HG03575 (cell line): Measurements from ENCODE around the gene CARMIL1.
"Not testable (repeated sequence)": the region's sequence is repeated elsewhere in the genome, so short reads cannot be mapped to it uniquely, and the experiment has no call there.

ENCODE experiments used
- ATAC-seq: cut with Tn5 transposase; IDR thresholded peaks from one replicate; pipeline ENCODE4 v1.9.1; 2021; ENCODE audit not compliant: unreplicated experiment, insufficient number of reproducible peaks, low FRiP score; ENCODE audit errors: extremely low read depth

The CARMIL1 gene

DNA sequence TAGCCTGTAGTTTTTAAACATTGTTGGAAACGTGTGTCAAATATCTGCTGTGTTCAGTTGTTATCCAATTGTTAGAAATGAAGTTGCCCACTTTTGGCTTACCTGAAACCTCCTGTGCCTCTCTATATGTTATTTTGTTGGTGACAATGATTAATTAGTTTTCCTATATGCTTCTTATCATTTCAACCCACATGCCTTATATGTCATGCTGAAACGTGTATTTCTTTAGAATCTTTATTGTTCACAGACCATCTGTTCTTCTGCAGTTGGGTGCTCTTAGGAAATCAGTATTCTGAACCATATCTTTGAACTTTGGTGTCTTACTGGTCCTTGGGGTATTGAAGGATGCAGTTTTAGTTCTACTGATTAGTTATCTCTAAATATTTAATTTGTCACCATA, 281.7 kb downstream of the CARMIL1 start:
- ATAC-seq = no peak

DNA sequence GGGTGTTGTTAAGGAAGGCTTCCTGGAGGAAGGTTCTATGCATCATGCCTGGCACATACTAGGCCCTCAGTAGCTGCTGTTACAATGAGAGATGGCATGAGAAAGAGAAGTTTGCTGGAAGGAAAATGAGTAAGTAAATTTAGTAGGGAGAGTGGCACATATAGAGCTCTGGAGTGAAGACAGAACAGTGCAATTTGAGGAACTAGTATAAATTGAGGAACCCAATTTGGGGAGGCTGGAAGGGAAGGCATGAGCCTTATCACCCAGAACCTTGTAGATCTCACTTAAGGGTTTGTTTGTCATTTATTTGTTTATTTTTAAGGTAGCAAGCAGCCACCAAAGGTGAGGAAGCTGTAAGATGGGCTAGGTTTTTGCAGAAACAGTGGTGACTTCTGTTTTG, 285.8 kb downstream of the CARMIL1 start:
- ATAC-seq = no peak

DNA sequence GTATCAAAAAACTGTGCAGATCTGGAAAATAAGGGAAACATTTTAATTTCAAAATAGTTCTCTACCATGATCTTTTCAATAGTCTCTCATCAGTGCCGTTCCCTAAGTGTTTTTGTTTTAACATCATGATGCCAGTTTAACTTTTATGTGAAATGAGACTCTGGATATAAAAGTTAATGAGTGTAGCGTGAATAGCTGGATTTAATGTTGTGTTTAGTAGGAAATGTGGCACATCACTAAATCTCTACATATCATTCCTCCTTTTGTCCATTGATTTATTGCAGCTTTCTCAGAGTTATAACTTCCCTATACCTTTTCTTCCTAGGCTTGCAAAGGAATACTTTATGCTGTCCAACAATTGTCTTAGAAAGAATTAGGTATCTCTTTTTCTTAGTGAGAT, 291.4 kb downstream of the CARMIL1 start:
- ATAC-seq = no peak

DNA sequence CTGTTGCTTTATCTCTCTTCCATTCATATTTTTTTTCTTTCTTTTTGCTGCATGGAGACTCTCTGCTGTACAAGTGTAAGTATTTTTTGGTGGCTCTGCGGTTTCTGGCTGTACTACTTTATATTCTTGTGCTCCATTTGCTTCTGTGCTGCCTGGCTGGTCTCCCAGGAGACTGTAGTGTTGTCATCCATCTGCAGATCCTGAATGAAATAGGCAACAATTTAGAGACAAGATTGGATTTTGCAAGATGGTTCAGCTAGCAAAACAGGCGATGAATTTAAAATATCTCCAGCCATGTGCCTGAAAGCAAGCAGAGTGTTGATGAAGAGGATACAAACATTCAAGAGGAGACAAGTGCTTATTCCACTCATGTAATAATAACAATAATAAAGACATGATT, 297.7 kb downstream of the CARMIL1 start:
- no peak for ATAC-seq

DNA sequence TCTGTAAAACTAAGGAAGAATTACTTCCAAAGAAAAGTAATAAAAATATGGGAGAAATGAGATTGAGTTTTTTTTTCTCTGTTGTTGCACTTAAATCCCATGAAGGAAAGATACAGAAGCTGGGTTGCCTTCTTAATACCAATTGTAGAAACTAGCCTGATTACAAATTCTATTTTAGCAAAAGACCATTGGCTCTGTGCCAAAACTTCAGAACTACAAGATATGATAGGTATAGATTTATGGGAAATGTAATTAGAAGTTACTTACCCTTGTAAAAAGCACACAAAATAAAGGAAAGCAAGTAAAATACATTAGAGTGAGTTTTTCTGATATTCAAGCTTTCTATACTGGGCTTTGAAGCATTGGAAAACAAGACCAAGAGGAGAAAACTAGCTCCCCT, 299.4 kb downstream of the CARMIL1 start:
- ATAC-seq = no peak

DNA sequence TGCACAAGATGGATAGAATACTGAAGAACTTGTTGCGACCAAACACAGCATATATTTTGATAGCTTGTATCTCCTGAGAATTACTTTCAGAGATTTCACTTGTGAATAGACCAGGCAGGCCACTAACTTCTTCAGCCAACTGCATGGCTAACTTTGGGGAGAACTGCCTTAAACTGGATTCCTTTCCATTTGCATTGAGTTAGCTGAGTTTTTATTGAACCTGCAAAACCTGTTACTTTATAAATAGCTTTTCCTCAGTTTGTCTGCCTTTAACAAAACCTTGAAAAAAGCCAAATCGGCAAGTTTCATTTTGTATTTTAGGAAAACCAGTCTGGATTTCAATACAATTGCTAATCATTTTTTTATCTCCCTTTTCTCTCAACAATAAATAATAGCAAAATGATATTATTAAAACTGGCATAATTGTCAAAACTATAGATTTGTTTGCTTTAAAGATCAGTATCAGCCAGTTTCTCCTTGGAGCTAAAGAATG, 300.3 kb downstream of the CARMIL1 start:
- ATAC-seq = no peak

DNA sequence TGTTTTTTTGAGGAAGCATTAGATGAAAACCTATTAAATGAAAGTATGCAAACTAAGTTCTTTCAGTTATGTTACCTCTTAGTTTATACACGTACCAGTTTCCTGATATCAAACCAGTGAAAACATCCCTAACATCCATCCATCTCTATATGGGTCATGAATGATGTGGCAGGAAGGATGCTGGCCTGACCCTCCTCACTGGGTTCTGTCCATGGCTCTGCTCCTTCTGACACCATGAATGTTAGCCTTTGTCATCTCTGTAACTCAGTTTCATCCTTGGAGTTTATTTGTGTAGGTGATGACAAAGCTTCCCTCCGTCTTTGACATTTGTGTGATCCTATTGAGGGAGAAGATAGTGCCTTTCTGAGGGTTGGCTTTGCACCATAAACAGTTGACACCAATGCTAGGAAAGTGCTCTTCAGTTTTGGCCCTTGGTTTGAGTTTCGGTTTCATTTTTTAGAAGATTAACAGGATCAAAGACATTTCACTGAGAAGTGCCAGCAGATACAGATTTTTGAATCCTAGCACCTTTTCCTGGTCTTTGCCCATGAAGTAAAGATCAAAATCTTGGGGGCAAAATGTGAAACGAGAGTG, 300.8 kb downstream of the CARMIL1 start:
- no peak for ATAC-seq

DNA sequence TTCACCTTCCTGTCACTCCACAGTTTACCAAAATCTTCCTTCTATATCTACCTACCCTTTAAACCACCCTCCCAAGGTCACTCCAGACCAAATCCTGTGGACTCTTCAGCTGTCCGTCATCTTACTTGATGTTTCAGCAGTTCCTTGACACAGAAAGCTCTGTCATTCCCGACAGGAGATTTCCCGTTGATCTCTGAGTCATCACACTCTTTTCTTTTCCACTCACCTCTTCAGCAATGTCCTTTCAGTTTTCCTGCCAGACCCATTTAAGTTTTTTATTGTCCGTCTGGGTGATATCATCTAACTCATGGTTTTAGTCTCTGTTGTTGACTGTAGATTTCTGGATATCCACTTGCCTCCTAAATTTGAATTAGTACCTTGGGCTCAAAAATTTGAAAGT, 302.9 kb downstream of the CARMIL1 start:
- ATAC-seq = no peak

DNA sequence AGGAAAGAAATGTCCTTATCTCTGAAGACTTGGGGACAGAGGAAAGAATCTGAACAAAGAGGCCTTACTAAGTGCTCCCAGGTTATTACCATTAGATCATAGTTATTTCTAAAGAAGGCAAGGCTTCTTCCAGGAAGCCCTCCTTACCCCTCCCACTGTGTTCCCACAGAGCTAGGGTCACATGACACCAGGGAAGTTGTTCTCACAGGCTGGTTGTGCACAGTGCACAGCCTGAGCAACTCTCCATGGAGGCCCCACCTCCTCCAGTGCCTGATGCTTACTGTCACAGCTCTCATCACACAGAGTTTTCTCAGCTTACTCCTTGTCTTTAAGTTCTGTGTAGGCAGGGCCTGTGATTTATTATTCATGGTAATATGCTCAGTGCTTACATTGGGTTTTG, 303.9 kb downstream of the CARMIL1 start:
- no peak for ATAC-seq

DNA sequence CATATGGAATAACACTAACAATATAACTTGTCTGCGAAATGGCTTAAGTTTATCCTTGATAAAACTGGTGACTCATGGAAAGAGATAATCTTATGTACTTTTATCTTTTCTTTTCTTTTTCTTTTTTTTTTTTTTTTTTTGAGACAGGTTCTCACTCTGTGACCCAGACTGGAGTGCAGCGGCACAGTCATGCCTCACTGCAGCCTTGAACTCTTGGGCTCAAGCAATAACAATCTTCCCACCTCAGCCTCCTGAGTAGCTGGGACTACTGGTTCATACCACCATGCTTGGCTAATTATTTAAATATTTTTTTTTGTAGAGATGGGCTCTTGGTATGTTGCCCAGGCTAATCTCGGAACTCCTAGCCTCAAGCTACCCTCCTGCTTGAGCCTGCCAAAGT, 304.7 kb downstream of the CARMIL1 start:
- ATAC-seq = no peak

DNA sequence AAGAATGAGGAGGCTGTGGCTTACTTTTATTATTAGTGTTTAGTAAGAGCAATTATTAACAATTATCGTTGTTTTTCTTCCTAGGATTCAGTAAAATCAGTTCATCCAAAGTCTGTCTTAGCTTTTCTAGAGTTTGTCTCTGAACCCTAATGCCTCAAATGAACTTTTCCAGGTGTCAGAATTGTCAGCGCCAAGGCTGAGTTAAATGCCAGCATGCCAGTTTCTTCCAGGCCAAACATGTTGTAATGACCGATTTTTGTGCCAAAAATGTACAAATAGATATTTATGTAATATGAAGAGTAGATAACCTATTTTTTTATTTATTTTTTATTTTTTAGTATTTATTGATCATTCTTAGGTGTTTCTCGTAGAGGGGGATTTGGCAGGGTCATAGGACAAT, 306.1 kb downstream of the CARMIL1 start:
- ATAC-seq = no peak

DNA sequence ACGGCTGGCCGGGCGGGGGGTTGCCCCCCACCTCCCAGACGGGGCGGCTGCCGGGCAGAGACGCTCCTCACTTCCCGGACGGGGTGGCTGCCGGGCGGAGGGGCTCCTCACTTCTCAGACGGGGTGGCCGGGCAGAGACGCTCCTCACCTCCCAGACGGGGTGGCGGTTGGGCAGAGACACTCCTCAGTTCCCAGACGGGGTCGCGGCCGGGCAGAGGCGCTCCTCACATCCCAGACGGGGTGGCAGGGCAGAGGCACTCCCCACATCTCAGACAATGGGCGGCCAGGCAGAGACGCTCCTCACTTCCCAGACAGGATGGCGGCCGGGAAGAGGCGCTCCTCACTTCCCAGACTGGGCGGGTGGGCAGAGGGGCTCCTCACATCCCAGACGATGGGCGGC, 306.9 kb downstream of the CARMIL1 start:
- ATAC-seq = not testable (repeated sequence)

DNA sequence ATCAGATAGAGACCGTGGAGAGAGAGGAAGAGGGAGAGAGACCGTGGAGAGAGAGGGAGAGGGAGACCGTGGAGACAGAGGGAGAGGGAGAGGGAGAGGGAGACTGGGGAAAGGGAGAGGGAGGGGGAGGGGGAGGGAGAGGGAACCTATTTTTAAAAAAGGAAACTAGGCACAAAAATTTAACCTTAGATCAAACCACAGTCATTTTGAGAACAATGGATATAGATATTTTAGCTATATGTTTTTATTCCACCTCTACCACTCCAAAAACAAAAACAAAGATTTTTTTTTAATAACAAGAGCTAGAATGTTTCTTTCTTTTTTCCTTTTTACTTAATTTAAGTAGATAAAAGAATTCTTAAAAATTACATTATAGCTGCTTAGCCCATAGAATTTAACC, 307.8 kb downstream of the CARMIL1 start:
- no peak for ATAC-seq

DNA sequence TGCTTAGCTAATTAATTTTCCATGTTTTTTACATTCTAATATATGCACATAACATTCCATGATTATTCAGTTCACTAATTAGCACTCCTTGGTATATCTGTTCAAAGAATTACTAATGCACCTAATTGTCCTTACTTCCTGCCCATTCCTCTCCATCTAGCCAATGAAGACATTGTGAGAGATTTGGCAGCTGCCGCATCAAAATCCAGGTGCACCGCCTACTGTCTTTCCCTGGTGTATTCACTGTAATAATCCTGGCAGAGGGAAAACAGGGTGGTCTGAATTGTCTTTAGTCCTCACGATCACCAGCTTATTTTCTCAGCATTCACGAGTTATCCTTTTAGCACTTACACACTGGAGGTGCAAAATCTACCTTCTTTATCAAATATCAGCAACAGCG, 311.8 kb downstream of the CARMIL1 start:
- ATAC-seq = no peak

DNA sequence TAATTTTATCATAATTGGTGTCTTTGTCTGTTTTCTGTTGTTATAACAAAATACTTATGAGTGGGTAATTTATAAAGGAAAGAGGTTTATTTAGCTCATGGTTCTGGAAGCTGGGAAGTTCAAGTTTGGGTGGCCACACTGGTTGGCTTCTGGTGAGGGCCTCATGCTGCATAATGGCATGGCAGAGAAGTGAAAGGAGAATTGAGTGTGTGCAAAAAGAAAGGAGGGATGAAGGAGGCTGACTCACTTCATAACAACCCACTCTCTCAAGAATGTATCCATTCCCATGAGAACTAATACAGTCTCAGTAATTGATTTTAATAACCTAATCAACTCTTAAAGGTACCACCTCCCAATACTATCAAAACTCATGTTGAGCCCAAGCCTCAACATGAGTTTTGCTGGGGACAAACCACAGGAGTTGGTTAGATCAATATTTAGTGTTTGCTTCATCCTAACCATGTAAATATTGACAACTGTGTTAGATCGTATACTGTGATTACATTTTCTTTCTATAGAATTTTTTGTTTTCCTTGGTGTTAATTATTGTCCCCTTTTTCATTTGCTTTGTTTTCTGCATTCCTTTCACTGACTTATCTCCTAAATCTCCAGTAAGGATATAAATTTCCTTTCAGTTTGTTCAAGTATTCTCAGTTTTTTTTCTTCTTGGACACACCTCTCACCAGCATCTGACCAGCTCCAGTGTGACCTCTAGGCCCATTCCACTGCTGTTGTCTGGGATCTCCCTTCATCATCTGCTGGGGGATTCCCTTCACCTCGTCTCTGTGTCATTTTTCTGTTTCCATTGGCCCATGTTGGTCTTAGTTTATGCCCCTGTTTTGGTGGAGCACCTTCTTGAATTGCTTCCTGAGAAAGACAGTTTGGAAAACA, 318.0 kb downstream of the CARMIL1 start:
- ATAC-seq = no peak

DNA sequence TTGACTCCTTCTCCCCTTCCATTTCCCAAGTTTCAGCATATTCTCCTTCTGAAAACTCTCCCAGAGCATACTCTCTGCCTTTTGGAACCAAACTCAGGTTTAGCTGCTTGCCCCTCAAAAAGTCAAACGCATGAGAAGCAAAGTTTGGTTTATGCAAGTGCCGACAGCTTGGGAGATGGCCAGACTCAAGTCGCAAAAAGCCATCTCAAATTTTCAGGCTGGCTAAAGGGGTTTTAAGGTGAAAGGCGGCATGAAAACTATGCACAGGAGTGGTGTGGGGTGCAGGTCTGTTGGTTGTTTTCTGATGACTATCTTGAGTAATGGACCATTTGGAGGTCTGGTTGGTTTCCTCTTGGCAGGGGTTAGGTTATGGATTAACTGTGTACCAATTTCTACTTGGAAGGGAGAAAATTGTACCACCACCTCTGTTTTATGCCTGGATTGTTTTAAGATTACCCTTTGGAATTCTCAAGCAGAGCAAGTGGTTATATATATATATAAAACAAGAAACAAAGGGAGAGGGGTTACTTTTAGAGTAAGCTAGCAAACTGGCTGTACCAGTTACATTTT, 320.4 kb downstream of the CARMIL1 start:
- no peak for ATAC-seq

DNA sequence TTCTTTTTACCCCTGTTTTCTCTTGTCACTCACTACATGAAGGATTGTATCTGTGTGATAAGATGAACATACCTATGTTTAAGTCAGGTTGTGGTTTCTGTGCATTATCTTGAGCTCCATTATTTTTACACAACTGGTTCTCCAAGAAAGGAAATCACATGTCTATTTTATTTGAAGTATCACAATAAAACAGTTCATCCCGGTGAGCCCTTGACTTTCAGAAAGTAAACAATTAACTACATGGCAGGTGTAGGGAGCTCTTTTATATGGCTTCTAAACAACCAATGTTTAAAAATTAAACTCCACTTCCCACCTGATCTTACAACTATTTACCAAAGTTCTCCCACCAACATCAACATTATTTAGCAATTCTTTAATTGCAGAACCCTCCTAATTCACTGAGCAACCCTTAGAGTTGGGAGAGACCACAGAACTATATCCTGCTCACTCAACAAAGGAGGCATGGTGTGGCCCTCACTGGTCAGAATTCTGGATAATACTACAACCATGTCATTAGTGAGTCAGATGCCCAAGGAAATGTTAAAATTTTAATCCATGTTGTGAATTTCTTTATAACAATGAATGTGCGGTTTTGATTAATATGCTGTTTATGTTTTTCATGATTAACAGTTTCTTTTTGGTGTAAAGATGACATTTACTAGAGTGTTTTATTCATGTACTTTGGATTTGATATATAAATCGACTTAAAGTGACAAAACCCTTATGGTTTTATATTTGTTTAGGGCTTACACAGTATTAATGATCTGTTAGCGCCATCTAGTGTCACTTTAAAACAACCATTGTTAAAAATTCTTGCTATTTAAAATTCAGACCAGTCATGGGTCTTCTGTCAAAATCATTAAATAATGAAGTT, 322.9 kb downstream of the CARMIL1 start:
- ATAC-seq = no peak

DNA sequence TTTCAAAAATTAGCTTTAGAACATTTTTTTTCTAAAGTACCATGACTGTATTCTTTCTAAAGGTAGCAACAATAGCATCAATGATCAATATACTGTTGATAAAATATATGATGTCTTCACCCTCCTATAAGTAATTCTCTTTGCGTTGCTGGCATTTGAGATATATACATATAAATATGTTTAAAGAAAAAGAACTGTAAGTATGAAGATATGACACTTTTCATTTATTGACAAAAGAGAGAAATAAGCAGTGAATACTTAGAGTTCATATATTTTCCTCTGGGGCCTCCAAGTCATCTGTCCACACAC, 323.5 kb downstream of the CARMIL1 start:
- ATAC-seq = no peak

DNA sequence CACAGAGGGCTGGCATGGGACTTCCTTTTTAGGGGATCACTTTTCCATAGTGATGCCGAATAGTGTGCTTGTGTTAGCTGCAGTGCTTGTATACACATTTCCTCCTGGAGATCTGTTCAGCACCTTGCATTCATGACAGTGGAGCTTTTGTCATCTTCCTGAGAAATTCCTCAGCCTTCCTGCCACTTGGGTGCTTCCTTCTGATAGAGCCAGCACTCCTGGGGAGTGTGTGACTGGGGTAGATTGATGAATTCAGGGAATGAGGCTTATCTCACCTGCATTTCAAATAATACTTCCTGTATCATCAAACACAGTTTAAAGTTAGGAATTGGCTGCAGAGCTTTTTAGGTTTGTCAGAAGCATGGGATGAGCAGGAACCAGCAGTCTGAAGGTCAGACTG, 324.1 kb downstream of the CARMIL1 start:
- no peak for ATAC-seq
